Lung (tissue), 12 donors: ENCODE data around the gene SUMO3. TPM values are rescaled to one million over a fixed set of nuclear protein-coding genes. Genes with fewer than 3 reads are reported as not detected.

Experiments used
- ATAC-seq: fragments of 200-7000 bp; cut with Tn5 transposase; one replicate; pipeline ENCODE4 v1.9.1; 2020; ENCODE audit warnings: moderate number of reproducible peaks; ENCODE audit not compliant: insufficient read depth, low FRiP score
- DNase-seq, 3 donors: peaks; one replicate each; pipeline ENCODE4 v3.0.0-alpha.2; 2013 to 2017
- H3K27ac ChIP-seq, 2 donors: one replicate each; pipeline ENCODE4 v1.5.1; 2013; ENCODE audit warnings: mild to moderate bottlenecking in 2 of 2, moderate library complexity in 2 of 2, control low read depth in 1 of 2, inconsistent platforms in 1 of 2, low read depth in 1 of 2, low read length in 1 of 2
- H3K27me3 ChIP-seq, 3 donors: one replicate each; pipeline ENCODE4 v1.5.1; 2013; ENCODE audit warnings: low read length in 2 of 3; ENCODE audit not compliant: control insufficient read depth in 3 of 3, insufficient read depth in 3 of 3
- H3K36me3 ChIP-seq, 4 donors: one replicate each; pipeline ENCODE4 v1.5.1; 2013; ENCODE audit warnings: low read length in 4 of 4, mild to moderate bottlenecking in 1 of 4, moderate library complexity in 1 of 4; ENCODE audit not compliant: control insufficient read depth in 4 of 4, insufficient read depth in 4 of 4
- H3K4me1 ChIP-seq, 5 donors: one replicate each; pipeline ENCODE4 v1.5.1; 2013; ENCODE audit warnings: low read length in 5 of 5, mild to moderate bottlenecking in 2 of 5, moderate library complexity in 1 of 5; ENCODE audit not compliant: control insufficient read depth in 5 of 5, insufficient read depth in 5 of 5
- H3K4me3 ChIP-seq: one replicate; pipeline ENCODE4 v1.5.1; 2013; ENCODE audit warnings: mild to moderate bottlenecking, control low read depth, moderate library complexity
- H3K9ac ChIP-seq, 2 donors: one replicate each; pipeline ENCODE4 v1.5.1; 2013; ENCODE audit warnings: low read length in 2 of 2, control low read depth in 1 of 2; ENCODE audit not compliant: insufficient read depth in 1 of 2
- H3K9me3 ChIP-seq, 4 donors: one replicate each; pipeline ENCODE4 v1.5.1; 2013; ENCODE audit warnings: low read length in 3 of 4, mild to moderate bottlenecking in 1 of 4, moderate library complexity in 1 of 4; ENCODE audit not compliant: control insufficient read depth in 4 of 4, insufficient read depth in 3 of 4
- WGBS, 2 donors: extraction: QIAGEN DNeasy Blood & Tissue Kit; methylation state at CpG; one replicate each; pipeline ENCODE4 v1.1.7; 2013; 5-methylcytosine and 5-hydroxymethylcytosine counted together
- polyA plus RNA-seq, 2 donors: library from polyadenylated mRNA; stranded (reverse); fragments of 200-250 nt; gene quantifications; one replicate each; pipeline ENCODE4 v1.2.1, GENCODE V29; 2013
- total RNA-seq, 2 donors: library from RNA; depleted of rRNA in 1 of 2; stranded (reverse); fragments of >200 nt in 1 of 2; gene quantifications; one replicate each; pipeline ENCODE4 v1.2.1, GENCODE V29; 2014 to 2021
- TF ChIP-seq, protein P1 (sequence below): IDR thresholded peaks from 2 replicates; pipeline ENCODE4 v1.5.1; 2012; ENCODE audit warnings: mild to moderate bottlenecking; ENCODE audit errors: control extremely low read depth, extremely low read depth
- donor health status: control.
- donor health status: control.
- donor health status: Bipolar disorder and iron deficiency.
- donor health status: healthy.
- donor health status: DM: yes; HTN: yes; CAD: no.

The SUMO3 gene
- total and polyA plus RNA-seq, 4 donors: 40.4 to 96.4 (median 66.0) TPM

DNA sequence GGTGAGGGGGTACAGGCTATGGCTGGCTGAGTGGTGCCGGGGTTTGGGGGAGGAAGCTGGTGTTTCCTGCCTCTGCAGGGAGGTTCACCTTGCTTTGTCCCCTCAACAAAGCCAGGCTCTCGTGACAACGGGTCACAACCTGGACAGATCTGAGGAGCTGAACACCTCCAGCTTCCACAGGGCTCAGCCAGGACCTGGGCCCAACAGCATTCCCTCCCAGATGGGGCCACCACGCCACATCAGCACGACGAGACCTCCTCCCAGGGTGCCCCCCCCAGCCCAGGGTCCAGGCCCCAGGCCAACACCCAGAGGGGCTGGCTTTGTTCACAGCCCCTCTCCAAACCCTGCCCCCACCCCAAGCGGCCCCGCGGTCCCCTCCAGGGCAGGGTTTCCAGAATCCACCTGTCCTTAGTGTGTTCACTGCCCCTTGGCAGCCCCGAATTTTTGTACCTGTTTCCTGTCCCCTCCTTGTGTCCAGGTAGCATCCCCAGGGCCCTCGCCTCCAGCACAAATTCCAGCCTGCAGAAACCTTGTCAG, 51.0 kb downstream of the SUMO3 start:
- Histone ChIP-seq H3K27me3 (no peaks in the 10 kb centered on the region), H3K9me3 (no peaks in the 10 kb centered on the region), H3K4me3 (no peak overlapping the region), H3K9ac (no peak overlapping the region), H3K27ac (no peak overlapping the region), H3K4me1 (peaks cover 0 to 11% (median 2%) of the 10 kb centered on the region in 5 donors), H3K36me3 (peaks cover 5 to 24% (median 6%) of the 10 kb centered on the region in 4 donors)
- WGBS, 2 donors: 63 to 70% methylated on average over 11 of the region's 11 CpGs
- no peak for ATAC-seq
- TF ChIP-seq, protein P1, sequence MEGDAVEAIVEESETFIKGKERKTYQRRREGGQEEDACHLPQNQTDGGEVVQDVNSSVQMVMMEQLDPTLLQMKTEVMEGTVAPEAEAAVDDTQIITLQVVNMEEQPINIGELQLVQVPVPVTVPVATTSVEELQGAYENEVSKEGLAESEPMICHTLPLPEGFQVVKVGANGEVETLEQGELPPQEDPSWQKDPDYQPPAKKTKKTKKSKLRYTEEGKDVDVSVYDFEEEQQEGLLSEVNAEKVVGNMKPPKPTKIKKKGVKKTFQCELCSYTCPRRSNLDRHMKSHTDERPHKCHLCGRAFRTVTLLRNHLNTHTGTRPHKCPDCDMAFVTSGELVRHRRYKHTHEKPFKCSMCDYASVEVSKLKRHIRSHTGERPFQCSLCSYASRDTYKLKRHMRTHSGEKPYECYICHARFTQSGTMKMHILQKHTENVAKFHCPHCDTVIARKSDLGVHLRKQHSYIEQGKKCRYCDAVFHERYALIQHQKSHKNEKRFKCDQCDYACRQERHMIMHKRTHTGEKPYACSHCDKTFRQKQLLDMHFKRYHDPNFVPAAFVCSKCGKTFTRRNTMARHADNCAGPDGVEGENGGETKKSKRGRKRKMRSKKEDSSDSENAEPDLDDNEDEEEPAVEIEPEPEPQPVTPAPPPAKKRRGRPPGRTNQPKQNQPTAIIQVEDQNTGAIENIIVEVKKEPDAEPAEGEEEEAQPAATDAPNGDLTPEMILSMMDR: no peak
- no peak for DNase-seq

DNA sequence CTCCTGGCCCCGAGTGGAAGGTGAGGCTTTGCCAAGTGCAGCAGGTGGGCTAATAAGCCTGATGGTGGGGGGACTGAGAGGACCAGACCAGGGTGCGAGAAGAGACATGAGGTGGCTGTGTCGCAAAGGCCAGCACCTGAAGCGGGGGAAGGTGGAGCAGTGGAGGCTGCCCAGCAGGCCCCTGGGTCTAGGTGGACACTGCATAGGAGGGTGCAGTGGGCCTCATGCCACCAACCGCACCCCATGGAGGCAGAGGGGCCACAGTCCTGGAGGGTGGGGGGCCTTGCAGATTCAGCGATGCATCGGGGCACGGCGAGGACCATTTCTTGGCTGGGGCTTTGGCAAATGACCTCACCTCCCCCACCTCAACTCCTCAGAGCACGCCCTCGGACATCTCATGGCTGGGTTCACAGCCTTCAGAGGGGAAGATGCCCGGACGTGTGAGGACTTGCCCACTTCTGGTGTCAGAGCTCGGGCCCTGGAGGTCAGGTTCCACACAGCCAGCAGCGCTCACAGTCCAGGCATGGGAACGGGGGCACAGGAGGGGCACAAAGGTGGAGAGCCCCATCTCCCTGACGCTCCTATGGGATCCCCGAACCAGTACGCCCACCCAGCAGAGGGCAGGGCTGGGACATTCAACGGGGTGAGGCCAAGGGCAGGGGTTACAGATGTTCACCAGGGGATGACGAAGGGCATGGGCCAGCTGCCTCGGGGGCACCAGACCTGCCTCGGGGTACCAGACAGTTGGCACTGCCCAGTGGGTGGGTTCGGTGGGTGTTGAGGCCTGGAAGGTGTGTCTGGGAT, 51.6 kb downstream of the SUMO3 start:
- Histone ChIP-seq H3K36me3 (peaks cover 5 to 17% (median 6%) of the 10 kb centered on the region in 4 donors), H3K27ac (no peak overlapping the region), H3K4me1 (peaks cover 0 to 18% (median 2%) of the 10 kb centered on the region in 5 donors), H3K4me3 (no peak overlapping the region), H3K27me3 (no peaks in the 10 kb centered on the region), H3K9me3 (no peaks in the 10 kb centered on the region), H3K9ac (no peak overlapping the region)
- 82 to 85% methylated on average over 24 of the region's 24 CpGs for WGBS, 2 donors
- ATAC-seq: no peak
- no peak for DNase-seq
- TF ChIP-seq, protein P1: no peak

DNA sequence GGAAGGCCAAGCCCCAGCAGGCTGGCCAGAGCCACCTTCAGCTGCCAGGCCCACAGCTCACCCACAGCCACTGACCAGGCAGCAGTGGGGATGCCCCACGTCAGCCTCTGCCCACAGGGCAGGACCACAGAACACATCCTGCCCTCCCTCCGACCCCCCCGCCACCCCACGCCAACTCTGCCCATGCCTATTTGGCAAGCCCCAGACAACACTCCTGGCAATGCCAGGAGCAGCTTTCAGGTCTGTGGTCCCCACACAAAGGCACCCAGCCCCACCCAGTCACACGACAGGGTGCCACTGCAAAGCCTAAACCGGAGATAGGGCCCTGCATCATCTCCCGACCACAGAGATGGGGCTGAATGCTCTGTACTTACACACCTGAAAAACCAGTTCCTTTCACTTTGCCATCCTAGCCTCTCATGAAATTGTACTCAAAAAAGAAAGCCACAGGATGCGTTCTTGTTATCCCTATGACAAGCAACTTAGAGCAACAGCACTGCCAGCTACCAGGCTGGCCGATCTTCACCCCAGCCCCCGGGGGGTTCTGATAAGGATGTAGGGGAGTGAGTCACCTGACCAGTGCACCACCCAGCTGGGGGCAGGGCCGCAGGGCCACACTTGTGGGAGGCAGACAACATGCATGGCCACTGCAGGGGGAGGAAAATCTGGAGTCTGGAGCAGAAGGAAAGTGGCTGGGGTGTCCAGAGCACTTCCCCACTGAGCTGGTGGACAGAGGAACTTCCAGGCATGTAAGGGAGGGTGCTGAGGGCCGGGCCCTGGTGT, 52.4 kb downstream of the SUMO3 start:
- no peak overlapping the region for H3K4me3 ChIP-seq
- ATAC-seq (no peak), DNase-seq (no peak)

More for the DNA sequence above, 52.4 kb downstream of the SUMO3 start:
- Histone ChIP-seq H3K9me3 (no peaks in the 10 kb centered on the region), H3K27ac (no peak overlapping the region), H3K9ac (no peak overlapping the region), H3K36me3 (peaks cover 0 to 12% (median under 1%) of the 10 kb centered on the region in 4 donors), H3K4me1 (peaks cover 0 to 22% (median 2%) of the 10 kb centered on the region in 5 donors), H3K27me3 (no peaks in the 10 kb centered on the region)
- WGBS, 2 donors: 37 to 52% methylated on average over 12 of the region's 12 CpGs
- TF ChIP-seq, protein P1: no peak
